K562 (cell line): ENCODE measurements around the gene NRG3. TPM values are rescaled to one million over a fixed set of nuclear protein-coding genes. Genes with fewer than 3 reads are reported as not detected.

Experiments
- ATAC-seq: fragments of 200-7000 bp; cut with Tn5 transposase; 3 replicates; pipeline ENCODE4 v1.9.1; 2020; ENCODE audit warnings: moderate library complexity
- BruUV-seq: library from RNA; stranded (reverse); fragments of 400-500 nt; replicated peaks from 2 replicates; lab custom pipeline; 2021; lab: Mats Ljungman, UMichigan
- CTCF ChIA-PET: fragments of 300-600 bp; formaldehyde crosslinking; extraction: SDS; loops from one replicate; lab custom pipeline; 2021; ENCODE audit warnings: low intra/inter-chr PET ratio; lab: Yijun Ruan, JAX
- POLR2A ChIA-PET: fragments of 300-600, 350-650 bp; sonication (Branson Sonifier 250); formaldehyde crosslinking; extraction: SDS; loops from one replicate; lab custom pipeline; 2021; ENCODE audit warnings: antibody characterized with exemption, inconsistent platforms; lab: Yijun Ruan, JAX
- DNase-seq, 4 experiments: peaks; one replicate each; pipeline versions ENCODE4 v3.0.0 to v3.0.0-alpha.2; 2011 to 2018; ENCODE audit warnings: low spot score in 3 of 4, mixed read lengths in 3 of 4; ENCODE audit errors: extremely low read depth in 1 of 4
- FAIRE-seq: peaks from 2 replicates; lab custom pipeline; 2011; peaks lifted over from hg19 to GRCh38; lab: Jason Lieb, UNC
- H2AFZ ChIP-seq: 2 replicates; pipeline ENCODE4 v1.6.0; 2011; ENCODE audit warnings: low read depth, low read length, control low read depth, inconsistent platforms
- H3K27ac ChIP-seq: fragments of 200-600 bp; 3 replicates; pipeline ENCODE4 v1.8.0; 2011; ENCODE audit warnings: low read depth, mild to moderate bottlenecking, control low read depth, inconsistent platforms, low read length, moderate library complexity, mixed read lengths; ENCODE audit errors: extremely low read depth
- H3K27me3 ChIP-seq, 2 experiments: fragments of 300-600 bp in 1 of 2; 2 replicates in 1 of 2; 3 replicates in 1 of 2; pipeline versions ENCODE4 v1.6.0 to v1.8.0; 2011; ENCODE audit warnings: inconsistent platforms in 2 of 2, low read length in 2 of 2, mild to moderate bottlenecking in 1 of 2, mixed read lengths in 1 of 2, moderate library complexity in 1 of 2; ENCODE audit not compliant: control insufficient read depth in 2 of 2, insufficient read depth in 2 of 2
- H3K36me3 ChIP-seq: fragments of 300-600 bp; 3 replicates; pipeline ENCODE4 v1.8.0; 2011; ENCODE audit warnings: mild to moderate bottlenecking, low read length, inconsistent platforms; ENCODE audit not compliant: control insufficient read depth, insufficient read depth
- H3K4me1 ChIP-seq, 2 experiments: fragments of 200-600 bp in 1 of 2; replicated peaks in 1 of 2; 2 replicates in 1 of 2; 3 replicates in 1 of 2; pipeline versions ENCODE4 v1.5.1 to v1.8.0; 2011; ENCODE audit warnings: inconsistent platforms in 2 of 2, low read length in 2 of 2, mild to moderate bottlenecking in 1 of 2, mixed read lengths in 1 of 2, moderate library complexity in 1 of 2; ENCODE audit not compliant: control insufficient read depth in 2 of 2, insufficient read depth in 2 of 2
- H3K4me2 ChIP-seq: 2 replicates; pipeline ENCODE4 v1.6.1; 2011; ENCODE audit warnings: low read length, control low read depth, inconsistent platforms, mixed read lengths; ENCODE audit not compliant: insufficient read depth
- H3K4me3 ChIP-seq: fragments of 200-600 bp; sonication (generic), shearing (Covaris generic); 2 replicates; pipeline ENCODE4 v1.5.1; 2016; ENCODE audit warnings: control low read depth, inconsistent platforms
- H3K79me2 ChIP-seq: fragments of 200-600 bp; 3 replicates; pipeline ENCODE4 v1.8.0; 2011; ENCODE audit warnings: low read length, inconsistent platforms; ENCODE audit not compliant: control insufficient read depth, insufficient read depth
- H3K9ac ChIP-seq, 2 experiments: 2 replicates each; pipeline versions ENCODE4 v1.6.0 to v1.6.1; 2011; ENCODE audit warnings: low read depth in 2 of 2, low read length in 2 of 2, control low read depth in 1 of 2, inconsistent platforms in 1 of 2, mild to moderate bottlenecking in 1 of 2, mixed read lengths in 1 of 2; ENCODE audit not compliant: insufficient read depth in 1 of 2
- H3K9me1 ChIP-seq: one replicate; pipeline ENCODE4 v1.6.0; 2011; ENCODE audit warnings: inconsistent platforms, mild to moderate bottlenecking, low read length, moderate library complexity; ENCODE audit not compliant: control insufficient read depth, insufficient read depth
- H3K9me3 ChIP-seq: replicated peaks from 2 replicates; pipeline ENCODE4 v1.5.1; 2011; ENCODE audit warnings: low read depth, low read length, inconsistent platforms; ENCODE audit not compliant: control insufficient read depth, insufficient read depth
- H4K20me1 ChIP-seq: replicated peaks from 2 replicates; pipeline ENCODE4 v1.6.1; 2011; ENCODE audit warnings: low read length, inconsistent platforms, mixed read lengths; ENCODE audit not compliant: control insufficient read depth, insufficient read depth
- CHD1 ChIP-seq: fragments of 200-600 bp; sonication (generic); IDR thresholded peaks from one replicate; pipeline ENCODE4 v1.6.1; 2012; ENCODE audit warnings: mild to moderate bottlenecking, moderate library complexity, low read length, inconsistent platforms
- HNRNPL ChIP-seq: fragments of 200-400 bp; formaldehyde crosslinking; IDR thresholded peaks from 2 replicates; pipeline ENCODE4 v1.6.1; 2017; ENCODE audit warnings: low read depth, mild to moderate bottlenecking, low read length
- JUN ChIP-seq, 2 experiments: sonication (generic) in 1 of 2; formaldehyde crosslinking in 1 of 2; IDR thresholded peaks; 2 replicates each; pipeline versions ENCODE4 v1.6.1 to v1.8.0; 2012 to 2022; ENCODE audit warnings: borderline replicate concordance in 2 of 2, mild to moderate bottlenecking in 2 of 2, improper control_type of control experiment in 1 of 2, low read depth in 1 of 2, low read length in 1 of 2, missing genetic modification reagents in 1 of 2
- KAT8 ChIP-seq: fragments of 450-650 bp; IDR thresholded peaks from 2 replicates; pipeline ENCODE4 v1.6.1; 2016; ENCODE audit warnings: low read depth, mild to moderate bottlenecking
- NR2F6 ChIP-seq: fragments of 450-650 bp; formaldehyde crosslinking; IDR thresholded peaks from 2 replicates; pipeline ENCODE4 v1.4.0; 2020; ENCODE audit warnings: mild to moderate bottlenecking
- ZNF324 ChIP-seq: fragments of 250-450 bp; sonication (Bioruptor Pico); IDR thresholded peaks from 2 replicates; pipeline ENCODE4 v1.4.0; 2020; ENCODE audit warnings: mild to moderate bottlenecking
- ZNF583 ChIP-seq: fragments of 250-450 bp; sonication (Bioruptor Pico); IDR thresholded peaks from 2 replicates; pipeline ENCODE4 v1.4.0; 2020
- WGBS: fragments of 100-300 bp; shearing (Covaris generic); methylation state at CpG from one replicate; pipeline ENCODE4 v1.1.6; 2016; ENCODE audit warnings: low coverage, mixed read lengths; ENCODE audit not compliant: insufficient coverage; ENCODE audit errors: missing lambda C conversion rate; 5-methylcytosine and 5-hydroxymethylcytosine counted together
- in situ Hi-C: fragments of 300-500 bp; cut with MboI; formaldehyde crosslinking; loops from 4 replicates; pipeline ENCODE4 v1.15.0; 2018; ENCODE audit warnings: inconsistent platforms, mixed read lengths
- intact Hi-C: fragments of 100-400 bp; cut with micrococcal nuclease; formaldehyde crosslinking; loops from 2 replicates; pipeline ENCODE4 v1.14.2; 2022
- polyA plus RNA-seq, 8 experiments: library from polyadenylated mRNA; depleted of rRNA in 4 of 8; stranded (reverse) in 5 of 8; unstranded in 3 of 8; fragments of >200 nt; fragmentation: Nextera tagmentation in 2 of 8; fragmentation: Illumina TruSeq in 1 of 8; extraction: Ambion mirVana in 2 of 8; extraction: Trizol in 1 of 8; gene quantifications; 2 replicates each; pipeline versions ENCODE4 v1.2.1 to v1.2.3, GENCODE V29; 2011 to 2014; ENCODE audit warnings: inconsistent platforms in 1 of 8, missing spikeins in 1 of 8
- total RNA-seq, 7 experiments: library from RNA; depleted of rRNA in 6 of 7; stranded (reverse); fragments of >200 nt in 6 of 7; fragmentation: Illumina TruSeq in 2 of 7; extraction: Trizol in 2 of 7; gene quantifications; 2 replicates each; pipeline versions ENCODE4 v1.2.1 to v1.2.3, GENCODE V29; 2011 to 2021; ENCODE audit warnings: low replicate concordance in 1 of 7
- TF ChIP-seq, protein P1 (sequence below): fragments of 250-450 bp; sonication (Bioruptor Pico); IDR thresholded peaks from 2 replicates; pipeline ENCODE4 v1.8.0; 2022; ENCODE audit warnings: moderate library complexity, mild to moderate bottlenecking, inconsistent platforms

NRG3 gene
- total and polyA plus RNA-seq, 9 of the 15 experiments (the other 6 are each of a cell fraction or from before 2014, with no cell fraction given): not detected

DNA sequence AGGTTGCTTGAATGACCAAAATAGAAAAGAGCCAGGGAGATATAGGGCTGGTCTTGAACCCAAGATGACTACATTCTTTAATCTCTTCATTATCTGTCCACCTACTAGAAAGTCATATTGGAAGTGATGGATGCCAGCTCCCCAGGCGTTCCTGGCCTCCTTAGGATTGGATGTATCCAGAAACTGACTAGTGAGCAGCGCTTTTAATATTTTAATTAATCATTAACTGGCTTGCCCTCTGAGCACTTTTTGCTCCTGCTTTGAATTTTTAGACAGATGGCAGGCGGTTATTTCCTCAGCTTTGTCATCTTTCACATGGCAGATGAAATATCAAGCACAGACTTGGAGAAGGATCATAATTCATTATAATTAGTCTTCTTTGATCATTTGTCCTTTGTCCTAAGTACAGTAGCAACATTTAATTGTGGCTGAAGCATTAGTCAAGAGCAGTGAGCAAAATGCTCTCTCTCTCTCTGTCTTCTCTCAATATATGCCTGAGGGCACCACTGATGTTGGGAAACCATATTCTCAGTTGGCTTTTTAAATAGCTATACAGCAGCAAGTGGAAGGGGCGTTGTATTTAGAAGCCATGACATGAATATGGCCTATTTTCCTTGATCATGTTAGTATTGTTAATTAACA, 588.0 kb downstream of the NRG3 start (continued):
- TF ChIP-seq, protein P1, sequence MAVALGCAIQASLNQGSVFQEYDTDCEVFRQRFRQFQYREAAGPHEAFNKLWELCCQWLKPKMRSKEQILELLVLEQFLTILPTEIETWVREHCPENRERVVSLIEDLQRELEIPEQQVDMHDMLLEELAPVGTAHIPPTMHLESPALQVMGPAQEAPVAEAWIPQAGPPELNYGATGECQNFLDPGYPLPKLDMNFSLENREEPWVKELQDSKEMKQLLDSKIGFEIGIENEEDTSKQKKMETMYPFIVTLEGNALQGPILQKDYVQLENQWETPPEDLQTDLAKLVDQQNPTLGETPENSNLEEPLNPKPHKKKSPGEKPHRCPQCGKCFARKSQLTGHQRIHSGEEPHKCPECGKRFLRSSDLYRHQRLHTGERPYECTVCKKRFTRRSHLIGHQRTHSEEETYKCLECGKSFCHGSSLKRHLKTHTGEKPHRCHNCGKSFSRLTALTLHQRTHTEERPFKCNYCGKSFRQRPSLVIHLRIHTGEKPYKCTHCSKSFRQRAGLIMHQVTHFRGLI: no peak

DNA sequence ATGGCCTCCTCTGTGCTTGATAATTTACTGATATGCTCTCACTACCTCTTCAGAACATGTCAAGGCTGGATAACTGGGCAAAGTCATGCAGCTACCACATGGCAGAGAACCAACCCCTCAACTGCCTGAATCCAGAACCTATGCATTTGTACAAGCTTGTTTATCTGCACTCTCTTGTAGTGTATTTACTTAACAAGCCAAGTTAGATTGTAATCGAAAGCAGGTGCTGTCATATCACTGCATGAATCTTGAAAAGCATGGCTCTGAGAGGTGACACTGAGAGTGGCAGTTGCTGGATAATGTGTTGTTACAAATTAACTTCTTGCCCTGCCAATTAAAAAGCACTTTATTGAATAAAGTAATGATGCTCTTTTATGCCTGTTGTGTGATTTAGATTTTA, 588.6 kb downstream of the NRG3 start:
- Histone ChIP-seq H3K4me3 (no peak overlapping the region), H3K9me3 (no peaks in the 10 kb centered on the region; the same call in 1 of the 2 replicates), H3K79me2 (no peaks in the 10 kb centered on the region), H3K4me1 (no peaks in the 10 kb centered on the region), H3K9me1 (no peaks in the 10 kb centered on the region), H2AFZ (no peak overlapping the region), H3K36me3 (no peaks in the 10 kb centered on the region), H3K9ac (no peak overlapping the region), H3K27ac (no peak overlapping the region), H4K20me1 (no peaks in the 10 kb centered on the region), H3K27me3 (no peaks in the 10 kb centered on the region), H3K4me2 (no peak overlapping the region)
- no peak for ATAC-seq
- POLR2A ChIA-PET: no interaction called here
- BruUV-seq: no TSS peak
- WGBS: 0% methylated on average over 1 of the region's 1 CpG
- in situ Hi-C loops (no loop called here), intact Hi-C loops (no loop called here)
- FAIRE-seq: no peak
- DNase-seq: no peak
- TF ChIP-seq ZNF324 (CRISPR knock-in tag) (no peak), NR2F6 (no peak), HNRNPL (no peak), KAT8 (no peak), ZNF583 (CRISPR knock-in tag) (no peak), CHD1 (no peak), JUN (IDR thresholded peaks at IDR 0.05; ENCODE audit: borderline replicate concordance, low read depth, low read length) (no peak), JUN (CRISPR knock-in tag; IDR thresholded peaks at IDR 0.05; ENCODE audit: borderline replicate concordance) (no peak)
- CTCF ChIA-PET: no interaction called here
